SK-N-SH (cell line): ENCODE measurements around the gene PIP4K2A.

ENCODE experiments used
- CTCF ChIP-seq: fragments of 200-600 bp; sonication (generic); IDR thresholded peaks from 2 replicates; pipeline ENCODE4 v1.6.1; 2017; ENCODE audit warnings: antibody characterized with exemption, mild to moderate bottlenecking, moderate library complexity
- GABPA ChIP-seq: IDR thresholded peaks from 2 replicates; pipeline ENCODE4 v1.4.0; 2012; ENCODE audit warnings: low read depth, mild to moderate bottlenecking
- NFIC ChIP-seq: IDR thresholded peaks from 2 replicates; pipeline ENCODE4 v1.4.0; 2012; ENCODE audit warnings: borderline replicate concordance
- REST ChIP-seq: IDR thresholded peaks from 2 replicates; pipeline ENCODE4 v1.6.1; 2012; ENCODE audit warnings: mild to moderate bottlenecking, low read depth, low read length, moderate library complexity
- TAF1 ChIP-seq: IDR thresholded peaks from 2 replicates; pipeline ENCODE4 v1.6.1; 2012; ENCODE audit warnings: low read depth, mild to moderate bottlenecking, low read length, moderate library complexity, borderline replicate concordance
- TCF12 ChIP-seq: IDR thresholded peaks from 2 replicates; pipeline ENCODE4 v1.4.0; 2012

DNA sequence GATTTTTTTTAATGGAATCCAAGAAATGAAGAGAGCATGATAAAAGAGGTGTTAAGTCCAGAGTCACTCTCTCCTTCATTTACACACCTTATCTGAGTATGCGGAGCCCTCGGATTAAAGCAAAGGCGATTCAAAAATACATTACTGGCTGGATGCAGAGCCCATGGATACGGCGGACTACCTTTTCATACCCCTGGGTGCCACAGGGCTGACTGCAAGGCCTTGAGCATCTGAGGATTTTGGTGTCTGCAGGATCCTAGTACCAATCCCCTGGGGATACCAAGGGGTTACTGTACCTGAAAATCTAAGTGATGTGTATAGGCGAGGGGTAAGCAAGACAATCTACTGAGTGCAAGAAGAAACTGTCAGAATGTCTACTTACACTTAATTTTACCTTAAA, 20.5 kb downstream of the PIP4K2A start:
- no peak for TF ChIP-seq GABPA
- no peak for TF ChIP-seq CTCF
- no peak for TF ChIP-seq REST
- TF ChIP-seq TAF1: no peak
- no peak for TF ChIP-seq NFIC
- no peak for TF ChIP-seq TCF12
